ENCODE results near the gene SPNS3. TPM values are rescaled to one million over a fixed set of nuclear protein-coding genes. Genes with fewer than 3 reads are reported as not detected.

SPNS3 gene
- total and polyA plus RNA-seq, 2 of the 8 experiments (the other 6 are each of a cell fraction or from before 2014, with no cell fraction given), result not detected

- no peaks in the 10 kb centered on the region; a peak in 2 of 7 replicates for H3K4me1 ChIP-seq (replicated peaks in 1 of 4; ENCODE audit: control insufficient read depth in 3 of 4, insufficient read depth in 4 of 4, low read length in 3 of 4)
- no peaks in the 10 kb centered on the region for H3K9me3 ChIP-seq (ENCODE audit: insufficient read depth in 2 of 2, low read depth in 1 of 2, low read length in 1 of 2)
- no peak overlapping the region for H3K4ac ChIP-seq (replicated peaks; ENCODE audit: insufficient read length, low read depth, low read length)
- H3K27ac ChIP-seq (ENCODE audit: low read depth, low read length), result no peak overlapping the region
- H3K14ac ChIP-seq (ENCODE audit: insufficient read length), result no peak overlapping the region
- FAIRE-seq (no peak), DNase-seq (ENCODE audit: low read depth in 1 of 2, low spot score in 2 of 2) (no peak)
- no peak overlapping the region for H2BK120ac ChIP-seq (replicated peaks; ENCODE audit: low read depth, low read length)
- POLR2A ChIA-PET (ENCODE audit: partially characterized antibody), result interaction anchor here (1.0 kb wide), 1 partner anchor 82 kb away, joined by 3 read pairs; no protein-coding TSS in a partner anchor
- no peak overlapping the region; the same call in 1 of the 2 replicates for H2AFZ ChIP-seq (ENCODE audit: low read length)
- H3K4me3 ChIP-seq (ENCODE audit: extremely low read depth in 1 of 4, insufficient read depth in 2 of 4, low read depth in 3 of 4, low read length in 4 of 4), result no peak overlapping the region
- H3K9ac ChIP-seq (replicated peaks in 1 of 4; ENCODE audit: extremely low read depth in 1 of 4, low read depth in 3 of 4, low read length in 3 of 4), result no peak overlapping the region
- TF ChIP-seq BRCA1 (IDR thresholded peaks at IDR 0.05; ENCODE audit: low read depth, low read length) (no peak), HDAC2 (IDR thresholded peaks at IDR 0.05; ENCODE audit: borderline replicate concordance in 1 of 2, low read depth in 2 of 2, low read length in 2 of 2) (no peak), POLR2A (IDR thresholded peaks at IDR 0.05; ENCODE audit: control extremely low read depth in 1 of 2, low read depth in 2 of 2, low read length in 2 of 2) (no peak), CREB1 (IDR thresholded peaks at IDR 0.05) (no peak)
- no peaks in the 10 kb centered on the region for H3K36me3 ChIP-seq (ENCODE audit: control insufficient read depth in 2 of 4, insufficient read depth in 4 of 4, low read length in 3 of 4)
- H3K27me3 ChIP-seq (replicated peaks in 1 of 4; ENCODE audit: control insufficient read depth in 3 of 4, extremely low read depth in 1 of 4, insufficient read depth in 3 of 4, low read length in 3 of 4), result no peaks in the 10 kb centered on the region; a peak in 1 of 7 replicates
- H3K79me2 ChIP-seq (ENCODE audit: control insufficient read depth in 1 of 2, insufficient read depth in 2 of 2, low read length in 2 of 2), result no peaks in the 10 kb centered on the region
- CTCF ChIA-PET (ENCODE audit: partially characterized antibody), result interaction anchor here (0.6 to 1.4 kb wide), 3 partner anchors 18 to 84 kb away, joined by 3 to 4 read pairs (median 3); no protein-coding TSS in a partner anchor
- H3K18ac ChIP-seq (ENCODE audit: extremely low read depth, low read length), result no peak overlapping the region
- no peaks in the 10 kb centered on the region for H3K79me1 ChIP-seq (ENCODE audit: low read depth, low read length)
- H4K5ac ChIP-seq (ENCODE audit: insufficient read length, low read depth, low read length), result no peak overlapping the region
- peaks cover 2% of the 10 kb centered on the region; the same call in 1 of the 2 replicates for H3K23me2 ChIP-seq (ENCODE audit: low read depth, low read length)
- H4K91ac ChIP-seq (replicated peaks; ENCODE audit: insufficient read length, low read length), result no peak overlapping the region
- H2BK15ac ChIP-seq (ENCODE audit: low read length), result no peak overlapping the region
- H2BK5ac ChIP-seq (ENCODE audit: low read depth, low read length), result no peak overlapping the region
- H3K4me2 ChIP-seq (ENCODE audit: insufficient read depth in 1 of 2, low read depth in 2 of 2, low read length in 2 of 2), result no peak overlapping the region
- WGBS, 2 experiments (ENCODE audit: extremely low coverage in 1 of 2, insufficient coverage in 1 of 2, insufficient read length in 1 of 2, insufficient replicate concordance in 2 of 2, low coverage in 1 of 2, low lambda C conversion rate in 2 of 2, missing lambda C conversion rate in 1 of 2), result 92% methylated on average over 9 of the region's 9 CpGs; no CpG with 5 or more reads in 1 of the 2 experiments
- H4K20me1 ChIP-seq (replicated peaks in 1 of 2; ENCODE audit: control insufficient read depth in 1 of 2, insufficient read depth in 2 of 2, low read length in 2 of 2), result no peaks in the 10 kb centered on the region
- no peak overlapping the region for H3K23ac ChIP-seq (ENCODE audit: insufficient read length)
- H3K56ac ChIP-seq (replicated peaks; ENCODE audit: insufficient read length, low read depth, low read length), result no peak overlapping the region
- no peak overlapping the region for H2BK12ac ChIP-seq (ENCODE audit: low read depth, low read length)
- H4K8ac ChIP-seq (ENCODE audit: extremely low read depth, insufficient read depth, low read length), result no peak overlapping the region
- no peak overlapping the region for H2BK20ac ChIP-seq (ENCODE audit: low read length)
- H2AK5ac ChIP-seq (ENCODE audit: low read depth, low read length), result no peak overlapping the region
Measured at GRCh38 chr17:4453812-4454591, 20.3 kb downstream of the SPNS3 start.
